GM21737 (cell line): ENCODE measurements around the gene HFE.
"Not testable (repeated sequence)": the region's sequence is repeated elsewhere in the genome, so short reads cannot be mapped to it uniquely, and the experiment has no call there.

Source experiments
- ATAC-seq: cut with Tn5 transposase; IDR thresholded peaks from one replicate; pipeline ENCODE4 v1.9.1; 2021; ENCODE audit warnings: mild to moderate bottlenecking, moderate library complexity; ENCODE audit not compliant: unreplicated experiment

Gene HFE

GRCh38 chr6:26105842-26106241, 18.6 kb downstream of the HFE start:
- no peak for ATAC-seq

- no peak for ATAC-seq
Observed at GRCh38 chr6:26107935-26108334, 20.7 kb downstream of the HFE start.

GRCh38 chr6:26109772-26110171, 22.5 kb downstream of the HFE start:
- no peak for ATAC-seq

- ATAC-seq, result no peak
Observed at GRCh38 chr6:26113570-26113969, 26.3 kb downstream of the HFE start.

- no peak for ATAC-seq
Observed at GRCh38 chr6:26115226-26115625, 28.0 kb downstream of the HFE start.

- no peak for ATAC-seq
Observed at GRCh38 chr6:26116267-26116666, 29.0 kb downstream of the HFE start.

- no peak for ATAC-seq
Observed at GRCh38 chr6:26118999-26119398, 31.8 kb downstream of the HFE start.

- ATAC-seq, result not testable (repeated sequence)
Observed at GRCh38 chr6:26120115-26120514, 32.9 kb downstream of the HFE start.

- no peak for ATAC-seq
Observed at GRCh38 chr6:26120807-26121140, 33.5 kb downstream of the HFE start.

- ATAC-seq, result no peak
Observed at GRCh38 chr6:26121141-26122004, 34.1 kb downstream of the HFE start.

- no peak for ATAC-seq
Observed at GRCh38 chr6:26122005-26122388, 34.8 kb downstream of the HFE start.

GRCh38 chr6:26122402-26122792, 35.2 kb downstream of the HFE start:
- no peak for ATAC-seq

- peak; percentile 53 for ATAC-seq
Observed at GRCh38 chr6:26122793-26123674, 35.8 kb downstream of the HFE start.

- no peak for ATAC-seq
Observed at GRCh38 chr6:26123675-26123946, 36.4 kb downstream of the HFE start.

- peak; percentile 75 for ATAC-seq
Observed at GRCh38 chr6:26123947-26124780, 36.9 kb downstream of the HFE start.

- no peak for ATAC-seq
Observed at GRCh38 chr6:26124781-26125685, 37.8 kb downstream of the HFE start.

- ATAC-seq, result no peak
Observed at GRCh38 chr6:26126394-26127235, 39.4 kb downstream of the HFE start.

- no peak for ATAC-seq
Observed at GRCh38 chr6:26128013-26128771, 41.0 kb downstream of the HFE start.

- ATAC-seq, result no peak
Observed at GRCh38 chr6:26129656-26130055, 42.4 kb downstream of the HFE start.
